OCI-LY1 (cell line): ENCODE data around the gene ACOX1.

Experiments used
- H2AFZ ChIP-seq: fragments of 200-600 bp; sonication (generic), shearing (Covaris generic); 2 replicates; pipeline ENCODE4 v1.6.0; 2014; ENCODE audit warnings: antibody characterized with exemption, mild to moderate bottlenecking, low read length
- H3F3A ChIP-seq: fragments of 200-600 bp; sonication (generic), shearing (Covaris generic); 2 replicates; pipeline ENCODE4 v1.6.0; 2014; ENCODE audit warnings: mild to moderate bottlenecking, antibody characterized with exemption, low read length, moderate library complexity; ENCODE audit not compliant: insufficient read depth
- H3K27ac ChIP-seq: fragments of 200-600 bp; sonication (generic); 2 replicates; pipeline ENCODE4 v1.5.1; 2014; ENCODE audit warnings: low read length, mixed run types, mild to moderate bottlenecking, low read depth; ENCODE audit not compliant: poor library complexity, severe bottlenecking
- H3K27me3 ChIP-seq: fragments of 200-600 bp; sonication (generic); 2 replicates; pipeline ENCODE4 v1.6.0; 2014; ENCODE audit warnings: antibody characterized with exemption, mild to moderate bottlenecking, low read length, moderate library complexity; ENCODE audit not compliant: insufficient read depth
- H3K36me3 ChIP-seq: fragments of 200-600 bp; sonication (generic); 2 replicates; pipeline ENCODE4 v1.6.1; 2014; ENCODE audit warnings: mild to moderate bottlenecking, antibody characterized with exemption, low read length, moderate library complexity, mixed read lengths; ENCODE audit not compliant: insufficient read depth
- H3K4me1 ChIP-seq: fragments of 200-600 bp; sonication (generic); 2 replicates; pipeline ENCODE4 v1.5.1; 2014; ENCODE audit warnings: mild to moderate bottlenecking, low read length, moderate library complexity; ENCODE audit not compliant: insufficient read depth, severe bottlenecking
- H3K4me2 ChIP-seq: fragments of 200-600 bp; sonication (generic), shearing (Covaris generic); 2 replicates; pipeline ENCODE4 v1.6.1; 2014; ENCODE audit warnings: low read length
- H3K4me3 ChIP-seq: fragments of 200-600 bp; sonication (generic); 2 replicates; pipeline ENCODE4 v1.5.1; 2014; ENCODE audit warnings: low read length, low read depth, mild to moderate bottlenecking, mixed read lengths; ENCODE audit not compliant: poor library complexity, severe bottlenecking
- H3K79me2 ChIP-seq: fragments of 200-600 bp; shearing (Covaris generic); 2 replicates; pipeline ENCODE4 v1.6.1; 2016; ENCODE audit warnings: mixed run types, low read length, mixed read lengths; ENCODE audit not compliant: insufficient read depth
- H3K9ac ChIP-seq: fragments of 200-600 bp; sonication (generic), shearing (Covaris generic); 2 replicates; pipeline ENCODE4 v1.6.1; 2014; ENCODE audit warnings: mild to moderate bottlenecking, low read length, mixed read lengths
- H3K9me2 ChIP-seq: fragments of 200-600 bp; sonication (generic), shearing (Covaris generic); 2 replicates; pipeline ENCODE4 v1.6.1; 2014; ENCODE audit warnings: low read depth, mild to moderate bottlenecking, low read length, mixed read lengths
- H3K9me3 ChIP-seq: fragments of 200-600 bp; shearing (Covaris generic); 2 replicates; pipeline ENCODE4 v1.6.1; 2014; ENCODE audit warnings: low read length, mixed read lengths
- H4K20me1 ChIP-seq: fragments of 200-600 bp; sonication (generic), shearing (Covaris generic); 2 replicates; pipeline ENCODE4 v1.6.0; 2016; ENCODE audit warnings: mild to moderate bottlenecking, low read length; ENCODE audit not compliant: insufficient read depth
- EZH2 ChIP-seq: fragments of 200-600 bp; sonication (generic), shearing (Covaris generic); IDR thresholded peaks from 2 replicates; pipeline ENCODE4 v1.8.0; 2017; ENCODE audit warnings: borderline replicate concordance, mixed run types, mild to moderate bottlenecking, antibody characterized with exemption, low read length, moderate library complexity, mixed read lengths
- TF ChIP-seq, protein P1 (sequence below): fragments of 200-600 bp; sonication (generic), shearing (Covaris generic); IDR thresholded peaks from 2 replicates; pipeline ENCODE4 v1.5.1; 2017; ENCODE audit warnings: mild to moderate bottlenecking, antibody characterized with exemption, low read length, moderate library complexity, mixed read lengths

Gene ACOX1

DNA sequence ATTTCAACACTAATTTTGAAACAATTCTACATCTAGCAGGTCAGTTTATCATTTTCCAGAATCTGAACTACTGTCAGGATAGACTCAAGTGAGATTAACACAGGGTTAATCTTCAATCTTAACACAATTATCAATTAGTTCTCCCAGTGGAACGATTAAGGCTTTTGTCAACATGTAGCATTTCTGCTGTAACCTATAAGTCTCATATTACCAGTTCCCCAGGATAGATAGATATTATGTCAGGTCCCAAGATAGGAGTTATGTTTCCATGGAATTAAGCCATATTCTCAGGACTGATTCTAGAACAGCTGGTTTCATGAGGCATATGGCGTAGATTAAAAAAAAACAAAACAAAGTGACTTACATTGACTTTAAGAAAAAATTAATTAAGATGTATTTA is 33.8 kb downstream of the ACOX1 start:
- Histone ChIP-seq H3K9ac (no peak overlapping the region), H3K9me3 (no peaks in the 10 kb centered on the region), H3K4me3 (no peak overlapping the region), H3F3A (0 out of 2 replicates have a peak, but pooled peaks cover 5% of the 10 kb centered on the region), H3K9me2 (no peaks in the 10 kb centered on the region), H3K36me3 (peaks cover 39% of the 10 kb centered on the region), H3K4me2 (no peak overlapping the region), H3K4me1 (peaks cover 10% of the 10 kb centered on the region), H3K27ac (no peak overlapping the region), H3K79me2 (no peaks in the 10 kb centered on the region), H3K27me3 (no peaks in the 10 kb centered on the region), H4K20me1 (no peaks in the 10 kb centered on the region), H2AFZ (no peak overlapping the region)
- TF ChIP-seq EZH2 = no peak
- TF ChIP-seq, protein P1, sequence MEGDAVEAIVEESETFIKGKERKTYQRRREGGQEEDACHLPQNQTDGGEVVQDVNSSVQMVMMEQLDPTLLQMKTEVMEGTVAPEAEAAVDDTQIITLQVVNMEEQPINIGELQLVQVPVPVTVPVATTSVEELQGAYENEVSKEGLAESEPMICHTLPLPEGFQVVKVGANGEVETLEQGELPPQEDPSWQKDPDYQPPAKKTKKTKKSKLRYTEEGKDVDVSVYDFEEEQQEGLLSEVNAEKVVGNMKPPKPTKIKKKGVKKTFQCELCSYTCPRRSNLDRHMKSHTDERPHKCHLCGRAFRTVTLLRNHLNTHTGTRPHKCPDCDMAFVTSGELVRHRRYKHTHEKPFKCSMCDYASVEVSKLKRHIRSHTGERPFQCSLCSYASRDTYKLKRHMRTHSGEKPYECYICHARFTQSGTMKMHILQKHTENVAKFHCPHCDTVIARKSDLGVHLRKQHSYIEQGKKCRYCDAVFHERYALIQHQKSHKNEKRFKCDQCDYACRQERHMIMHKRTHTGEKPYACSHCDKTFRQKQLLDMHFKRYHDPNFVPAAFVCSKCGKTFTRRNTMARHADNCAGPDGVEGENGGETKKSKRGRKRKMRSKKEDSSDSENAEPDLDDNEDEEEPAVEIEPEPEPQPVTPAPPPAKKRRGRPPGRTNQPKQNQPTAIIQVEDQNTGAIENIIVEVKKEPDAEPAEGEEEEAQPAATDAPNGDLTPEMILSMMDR = no peak

DNA sequence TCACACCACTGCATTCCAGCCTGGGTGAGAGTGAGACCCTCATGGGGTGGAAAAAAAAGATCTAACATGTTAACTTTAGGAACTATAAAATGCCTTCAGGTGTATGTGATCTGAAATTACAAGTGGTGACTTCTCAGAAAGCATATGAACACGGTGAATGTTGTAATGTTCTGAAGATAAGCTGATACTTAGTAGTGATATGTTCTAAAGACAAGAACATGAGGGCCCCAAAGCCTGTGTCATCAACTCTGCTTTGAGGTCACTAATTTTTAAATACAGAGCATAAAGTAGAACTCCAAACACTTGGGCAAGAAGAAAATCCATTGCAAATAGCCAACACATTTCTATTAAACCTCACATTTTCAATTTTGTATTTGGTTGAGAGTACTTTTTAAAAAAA is 35.5 kb downstream of the ACOX1 start:
- H3K4me3 ChIP-seq = no peak overlapping the region
- H3K9me2 ChIP-seq = no peaks in the 10 kb centered on the region
- H3K79me2 ChIP-seq = no peaks in the 10 kb centered on the region
- TF ChIP-seq, protein P1 = no peak
- no peak for TF ChIP-seq EZH2
- no peaks in the 10 kb centered on the region for H4K20me1 ChIP-seq
- no peak overlapping the region for H3K4me2 ChIP-seq
- no peaks in the 10 kb centered on the region for H3K9me3 ChIP-seq
- H3K27ac ChIP-seq = no peak overlapping the region
- peaks cover 22% of the 10 kb centered on the region for H3K36me3 ChIP-seq
- H3F3A ChIP-seq = 0 out of 2 replicates have a peak, but pooled peaks cover 5% of the 10 kb centered on the region
- H2AFZ ChIP-seq = no peak overlapping the region
- H3K27me3 ChIP-seq = no peaks in the 10 kb centered on the region
- H3K9ac ChIP-seq = no peak overlapping the region
- H3K4me1 ChIP-seq = peaks cover 14% of the 10 kb centered on the region

DNA sequence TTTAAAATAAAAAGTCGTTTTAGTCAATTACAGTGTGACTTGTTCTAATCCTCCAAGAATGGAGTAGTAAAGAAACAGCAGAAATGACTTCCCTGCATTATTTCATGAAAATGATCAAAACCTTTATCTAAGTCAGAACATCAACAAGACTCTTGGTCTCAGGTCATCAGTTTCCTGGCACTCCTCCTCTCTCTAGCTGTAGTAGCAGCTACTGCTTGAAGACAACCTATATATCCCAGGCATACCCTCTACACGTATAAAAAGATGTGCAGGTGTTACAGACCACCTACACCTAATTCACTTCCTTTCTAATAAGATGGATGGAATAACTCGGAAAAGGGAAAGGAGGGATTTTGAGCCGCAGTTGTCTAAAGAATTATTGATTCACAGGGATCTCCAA is 36.5 kb downstream of the ACOX1 start:
- TF ChIP-seq, protein P1 = no peak
- TF ChIP-seq EZH2 = no peak

More for the DNA sequence above, 36.5 kb downstream of the ACOX1 start:
- no peak overlapping the region for H3K4me2 ChIP-seq
- H3K9me3 ChIP-seq = no peaks in the 10 kb centered on the region
- H4K20me1 ChIP-seq = no peaks in the 10 kb centered on the region
- H3K79me2 ChIP-seq = no peaks in the 10 kb centered on the region
- no peak overlapping the region for H3K4me3 ChIP-seq
- H3K36me3 ChIP-seq = peaks cover 14% of the 10 kb centered on the region; the same call in 1 of the 2 replicates
- H3K4me1 ChIP-seq = peaks cover 18% of the 10 kb centered on the region
- no peak overlapping the region for H2AFZ ChIP-seq
- no peaks in the 10 kb centered on the region for H3K9me2 ChIP-seq
- no peak overlapping the region for H3K27ac ChIP-seq
- H3K9ac ChIP-seq = no peak overlapping the region
- H3F3A ChIP-seq = 0 out of 2 replicates have a peak, but pooled peaks cover 5% of the 10 kb centered on the region
- no peaks in the 10 kb centered on the region for H3K27me3 ChIP-seq
